HEK293 (cell line): ENCODE results near the gene IL11RA.

ENCODE experiments used
- CTCF ChIP-seq: fragments of 450-650 bp; formaldehyde crosslinking; IDR thresholded peaks from 2 replicates; pipeline ENCODE4 v1.5.1; 2016; ENCODE audit warnings: missing biosample characterization, missing genetic modification characterization
- GLI4 ChIP-seq: fragments of 450-650 bp; formaldehyde crosslinking; IDR thresholded peaks from 2 replicates; pipeline ENCODE4 v1.5.1; 2016; ENCODE audit warnings: missing biosample characterization, missing genetic modification characterization
- PRDM2 ChIP-seq: fragments of 450-650 bp; formaldehyde crosslinking; IDR thresholded peaks from 2 replicates; pipeline ENCODE4 v1.5.1; 2016; ENCODE audit warnings: missing biosample characterization, missing genetic modification characterization, borderline replicate concordance
- ZBTB8A ChIP-seq: fragments of 450-650 bp; formaldehyde crosslinking; IDR thresholded peaks from 2 replicates; pipeline ENCODE4 v1.5.1; 2016; ENCODE audit warnings: missing biosample characterization, missing genetic modification characterization
- ZNF174 ChIP-seq: fragments of 450-650 bp; formaldehyde crosslinking; IDR thresholded peaks from 2 replicates; pipeline ENCODE4 v1.5.0; 2017; ENCODE audit warnings: missing biosample characterization, mild to moderate bottlenecking, missing genetic modification characterization
- ZNF350 ChIP-seq: fragments of 450-650 bp; formaldehyde crosslinking; IDR thresholded peaks from 2 replicates; pipeline ENCODE4 v1.5.0; 2017; ENCODE audit warnings: missing biosample characterization, mild to moderate bottlenecking, missing genetic modification characterization
- ZNF707 ChIP-seq: fragments of 450-650 bp; formaldehyde crosslinking; IDR thresholded peaks from 2 replicates; pipeline ENCODE4 v1.5.1; 2016; ENCODE audit warnings: missing biosample characterization, missing genetic modification characterization
- TF ChIP-seq, protein P1 (sequence below): sonication (generic); formaldehyde crosslinking; IDR thresholded peaks from 2 replicates; pipeline ENCODE4 v1.8.1; 2022; ENCODE audit warnings: mild to moderate bottlenecking, moderate library complexity, missing genetic modification reagents

GRCh38 chr9:34635556-34635955 is 16.4 kb upstream of the IL11RA start:
- TF ChIP-seq GLI4 (tag by site-specific recombination): no peak
- no peak for TF ChIP-seq ZBTB8A (tag by site-specific recombination)
- TF ChIP-seq CTCF (tag by site-specific recombination): no peak
- TF ChIP-seq ZNF174 (tag by site-specific recombination): no peak
- TF ChIP-seq ZNF350: no peak
- TF ChIP-seq, protein P1, sequence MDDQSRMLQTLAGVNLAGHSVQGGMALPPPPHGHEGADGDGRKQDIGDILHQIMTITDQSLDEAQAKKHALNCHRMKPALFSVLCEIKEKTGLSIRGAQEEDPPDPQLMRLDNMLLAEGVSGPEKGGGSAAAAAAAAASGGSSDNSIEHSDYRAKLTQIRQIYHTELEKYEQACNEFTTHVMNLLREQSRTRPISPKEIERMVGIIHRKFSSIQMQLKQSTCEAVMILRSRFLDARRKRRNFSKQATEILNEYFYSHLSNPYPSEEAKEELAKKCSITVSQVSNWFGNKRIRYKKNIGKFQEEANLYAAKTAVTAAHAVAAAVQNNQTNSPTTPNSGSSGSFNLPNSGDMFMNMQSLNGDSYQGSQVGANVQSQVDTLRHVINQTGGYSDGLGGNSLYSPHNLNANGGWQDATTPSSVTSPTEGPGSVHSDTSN (CRISPR knock-in tag): no peak
- no peak for TF ChIP-seq ZNF707 (tag by site-specific recombination)
- TF ChIP-seq PRDM2 (tag by site-specific recombination): no peak
